ENCODE measurements around the gene ZEB1.
"Not testable (repeated sequence)": the region's sequence is repeated elsewhere in the genome, so short reads cannot be mapped to it uniquely, and the experiment has no call there.

Gene ZEB1

GRCh38 chr10:31317652-31318381 lies 1.2 kb upstream of the ZEB1 start:
- in situ Hi-C loops (cut with MboI; ENCODE audit: low sequenced_read_pairs): no loop called here

- in situ Hi-C loops (cut with MboI; ENCODE audit: low sequenced_read_pairs): no loop called here
Observed at GRCh38 chr10:31318382-31318853, 598 bp upstream of the ZEB1 start.

GRCh38 chr10:31319602-31320549 lies 860 bp downstream of the ZEB1 start:
- in situ Hi-C loops (cut with MboI; ENCODE audit: low sequenced_read_pairs): no loop called here

- in situ Hi-C loops (cut with MboI; ENCODE audit: low sequenced_read_pairs): no loop called here
Observed at GRCh38 chr10:31320550-31321211, 1.7 kb downstream of the ZEB1 start.

- in situ Hi-C loops (cut with MboI; ENCODE audit: low sequenced_read_pairs): no loop called here
Observed at GRCh38 chr10:31321396-31321941, 2.5 kb downstream of the ZEB1 start.

- in situ Hi-C loops (cut with MboI; ENCODE audit: low sequenced_read_pairs): no loop called here
Observed at GRCh38 chr10:31322647-31323046, 3.6 kb downstream of the ZEB1 start.

- in situ Hi-C loops (cut with MboI; ENCODE audit: low sequenced_read_pairs): no loop called here
Observed at GRCh38 chr10:31340343-31340742, 21.3 kb downstream of the ZEB1 start.

GRCh38 chr10:31341552-31341951 lies 22.5 kb downstream of the ZEB1 start:
- in situ Hi-C loops (cut with MboI; ENCODE audit: low sequenced_read_pairs): no loop called here

- in situ Hi-C loops (cut with MboI; ENCODE audit: low sequenced_read_pairs): no loop called here
Observed at GRCh38 chr10:31343009-31343408, 24.0 kb downstream of the ZEB1 start.

- in situ Hi-C loops (cut with MboI; ENCODE audit: low sequenced_read_pairs): no loop called here
Observed at GRCh38 chr10:31343551-31343950, 24.5 kb downstream of the ZEB1 start.

GRCh38 chr10:31345886-31346285 lies 26.9 kb downstream of the ZEB1 start:
- in situ Hi-C loops (cut with MboI; ENCODE audit: low sequenced_read_pairs): no loop called here

GRCh38 chr10:31346953-31347352 lies 27.9 kb downstream of the ZEB1 start:
- in situ Hi-C loops (cut with MboI; ENCODE audit: low sequenced_read_pairs): no loop called here

- in situ Hi-C loops (cut with MboI; ENCODE audit: low sequenced_read_pairs): no loop called here
Observed at GRCh38 chr10:31347705-31348104, 28.7 kb downstream of the ZEB1 start.

GRCh38 chr10:31350891-31351290 lies 31.9 kb downstream of the ZEB1 start:
- in situ Hi-C loops (cut with MboI; ENCODE audit: low sequenced_read_pairs): no loop called here

- in situ Hi-C loops (cut with MboI; ENCODE audit: low sequenced_read_pairs): no loop called here
Observed at GRCh38 chr10:31352436-31353226, 33.6 kb downstream of the ZEB1 start.

- in situ Hi-C loops (cut with MboI; ENCODE audit: low sequenced_read_pairs): no loop called here
Observed at GRCh38 chr10:31353574-31353973, 34.6 kb downstream of the ZEB1 start.

- in situ Hi-C loops (cut with MboI; ENCODE audit: low sequenced_read_pairs): no loop called here
Observed at GRCh38 chr10:31358688-31359330, 39.8 kb downstream of the ZEB1 start.

- in situ Hi-C loops (cut with MboI; ENCODE audit: low sequenced_read_pairs): no loop called here
Observed at GRCh38 chr10:31359979-31360378, 41.0 kb downstream of the ZEB1 start.

GRCh38 chr10:31361475-31361874 lies 42.5 kb downstream of the ZEB1 start:
- in situ Hi-C loops (cut with MboI; ENCODE audit: low sequenced_read_pairs): not testable (repeated sequence)
